HCT116 (cell line): ENCODE data around the gene SLC23A1. TPM values are rescaled to one million over a fixed set of nuclear protein-coding genes. Genes with fewer than 3 reads are reported as not detected.

Experiments
- ATAC-seq: fragments of 200-7000 bp; cut with Tn5 transposase; 2 replicates; pipeline ENCODE4 v1.9.1; 2020; ENCODE audit warnings: mild to moderate bottlenecking, moderate library complexity
- BruUV-seq: library from RNA; stranded (reverse); fragments of 400-500 nt; replicated peaks from 2 replicates; lab custom pipeline; 2021; lab: Mats Ljungman, UMichigan
- CTCF ChIA-PET: fragments of 300-600 bp; sonication (Branson Sonifier 250); formaldehyde crosslinking; loops from one replicate; lab custom pipeline; 2021; ENCODE audit warnings: antibody characterized with exemption; lab: Charles Lee
- POLR2A ChIA-PET: fragments of 300-600, 350-600 bp; sonication (Branson Sonifier 250); formaldehyde crosslinking; loops from one replicate; lab custom pipeline; 2021; ENCODE audit warnings: antibody characterized with exemption; lab: Charles Lee
- RAD21 ChIA-PET, 2 experiments: fragments of 300-600 bp; sonication (Branson Sonifier 250); formaldehyde crosslinking; loops; one replicate each; lab custom pipeline; 2023; ENCODE audit warnings: low total read pairs in 2 of 2; ENCODE audit not compliant: uncharacterized antibody in 2 of 2, unreplicated experiment in 2 of 2, low non-redundant PET in 1 of 2; lab: Charles Lee
- DNase-seq: peaks from one replicate; pipeline ENCODE4 v3.0.0-alpha.2; 2010; ENCODE audit warnings: low read depth, low spot score
- H2AFZ ChIP-seq: fragments of 200-600 bp; shearing (Covaris generic), sonication (generic); 2 replicates; pipeline ENCODE4 v1.6.1; 2017; ENCODE audit warnings: low read depth, mixed run types, mixed read lengths, antibody characterized with exemption, low read length; ENCODE audit not compliant: poor library complexity, severe bottlenecking
- H3K27ac ChIP-seq: 2 replicates; pipeline ENCODE4 v1.5.1; 2012; ENCODE audit warnings: low read depth, low read length
- H3K27me3 ChIP-seq: fragments of 200-600 bp; sonication (generic); 2 replicates; pipeline ENCODE4 v1.6.1; 2016; ENCODE audit warnings: mixed run types, low read length, mixed read lengths; ENCODE audit not compliant: insufficient read depth
- H3K36me3 ChIP-seq, 2 experiments: fragments of 200-500 bp in 1 of 2; fragments of 200-600 bp in 1 of 2; sonication (Bioruptor generic) in 1 of 2; sonication (generic) in 1 of 2; 2 replicates each; pipeline versions ENCODE4 v1.5.1 to v1.6.1; 2014 to 2016; ENCODE audit warnings: low read length in 2 of 2, inconsistent platforms in 1 of 2, mixed read lengths in 1 of 2, mixed run types in 1 of 2; ENCODE audit not compliant: insufficient read depth in 2 of 2, control insufficient read depth in 1 of 2
- H3K4me1 ChIP-seq, 2 experiments: fragments of 200-600 bp in 1 of 2; sonication (generic) in 1 of 2; 2 replicates each; pipeline versions ENCODE4 v1.5.1 to v1.6.1; 2012 to 2017; ENCODE audit warnings: low read length in 2 of 2, inconsistent platforms in 1 of 2, mild to moderate bottlenecking in 1 of 2, mixed read lengths in 1 of 2, mixed run types in 1 of 2, moderate library complexity in 1 of 2; ENCODE audit not compliant: insufficient read depth in 2 of 2, control insufficient read depth in 1 of 2
- H3K4me2 ChIP-seq: fragments of 200-600 bp; sonication (generic); 2 replicates; pipeline ENCODE4 v1.6.1; 2017; ENCODE audit warnings: mixed run types, low read length, mixed read lengths
- H3K4me3 ChIP-seq, 2 experiments: fragments of 200-600 bp in 1 of 2; sonication (generic) in 1 of 2; replicated peaks in 1 of 2; 2 replicates each; pipeline ENCODE4 v1.5.1; 2011 to 2016; ENCODE audit warnings: low read length in 2 of 2, control low read depth in 1 of 2, low read depth in 1 of 2, mild to moderate bottlenecking in 1 of 2, mixed read lengths in 1 of 2, mixed run types in 1 of 2
- H3K79me2 ChIP-seq: fragments of 200-600 bp; sonication (generic); 2 replicates; pipeline ENCODE4 v1.6.1; 2017; ENCODE audit warnings: mild to moderate bottlenecking, mixed run types, low read length, moderate library complexity, mixed read lengths; ENCODE audit not compliant: insufficient read depth
- H3K9ac ChIP-seq: fragments of 200-600 bp; sonication (generic); 2 replicates; pipeline ENCODE4 v1.6.1; 2016; ENCODE audit warnings: low read length, mixed read lengths
- H3K9me2 ChIP-seq: fragments of 200-600 bp; sonication (generic), shearing (Covaris generic); 2 replicates; pipeline ENCODE4 v1.6.1; 2017; ENCODE audit warnings: mixed run types, mild to moderate bottlenecking, moderate library complexity; ENCODE audit not compliant: insufficient read depth
- H3K9me3 ChIP-seq, 2 experiments: fragments of 200-500 bp in 1 of 2; fragments of 200-600 bp in 1 of 2; sonication (Bioruptor generic) in 1 of 2; sonication (generic) in 1 of 2; 2 replicates each; pipeline ENCODE4 v1.6.1; 2014 to 2017; ENCODE audit warnings: low read length in 2 of 2, mixed read lengths in 2 of 2, inconsistent platforms in 1 of 2, low read depth in 1 of 2, mild to moderate bottlenecking in 1 of 2, mixed run types in 1 of 2, moderate library complexity in 1 of 2; ENCODE audit not compliant: control insufficient read depth in 1 of 2, insufficient read depth in 1 of 2
- H4K20me1 ChIP-seq: fragments of 200-600 bp; sonication (generic), shearing (Covaris generic); 2 replicates; pipeline ENCODE4 v1.6.1; 2017; ENCODE audit warnings: mixed run types, mild to moderate bottlenecking, moderate library complexity; ENCODE audit not compliant: insufficient read depth
- ATF3 ChIP-seq: IDR thresholded peaks from 2 replicates; pipeline ENCODE4 v1.6.1; 2012
- POLR2A ChIP-seq: IDR thresholded peaks from 2 replicates; pipeline ENCODE4 v1.7.0; 2011; ENCODE audit warnings: borderline replicate concordance; ENCODE audit not compliant: insufficient read depth, insufficient read length; ENCODE audit errors: extremely low read depth
- SIN3A ChIP-seq: IDR thresholded peaks from 2 replicates; pipeline ENCODE4 v1.6.1; 2012; ENCODE audit warnings: low read depth
- SRF ChIP-seq: IDR thresholded peaks from 2 replicates; pipeline ENCODE4 v1.6.1; 2012; ENCODE audit warnings: low read depth
- TCF7L2 ChIP-seq: IDR thresholded peaks from 2 replicates; pipeline ENCODE4 v1.7.0; 2011; ENCODE audit warnings: borderline replicate concordance, inconsistent platforms; ENCODE audit not compliant: insufficient read depth, insufficient read length; ENCODE audit errors: extremely low read depth
- ZNF274 ChIP-seq: fragments of 200-500 bp; sonication (Bioruptor generic); IDR thresholded peaks from 2 replicates; pipeline ENCODE4 v1.6.1; 2014; ENCODE audit warnings: mild to moderate bottlenecking, low read depth, low read length, inconsistent platforms
- intact Hi-C: fragments of 100-400 bp; cut with micrococcal nuclease; formaldehyde crosslinking; loops from 2 replicates; pipeline ENCODE4 v1.10.0; 2022
- total RNA-seq: library from RNA; stranded (reverse); gene quantifications from one replicate; pipeline ENCODE4 v1.2.1, GENCODE V29; 2021; ENCODE audit not compliant: unreplicated experiment

SLC23A1 gene
- total RNA-seq, 1 experiment from 2014 or later = not detected

- intact Hi-C loops = loop anchor here (10.0 kb wide), 1 partner anchor 183 kb away; the partner anchor contains the start of gene SIL1
- TF ChIP-seq ZNF274 (no peak), SRF (no peak), ATF3 (no peak), SIN3A (no peak), TCF7L2 (no peak)
- TF ChIP-seq, all 23 proteins: peak for 0
These were observed 4.8 kb downstream of the SLC23A1 start for GRCh38 chr5:139378101-139378825.

GRCh38 chr5:139377226-139377625, 5.9 kb downstream of the SLC23A1 start:
- Histone ChIP-seq H3K4me2 (no peak overlapping the region), H4K20me1 (no peaks in the 10 kb centered on the region), H3K4me3 (no peak overlapping the region), H3K27me3 (no peaks in the 10 kb centered on the region), H3K9ac (no peak overlapping the region), H3K4me1 (peaks cover 24 to 25% of the 10 kb centered on the region in 2 experiments), H3K27ac (no peak overlapping the region), H2AFZ (no peak overlapping the region), H3K9me3 (no peaks in the 10 kb centered on the region), H3K79me2 (no peaks in the 10 kb centered on the region), H3K36me3 (0 out of 4 replicates have a peak, but pooled peaks cover 0 to under 1% of the 10 kb centered on the region in 2 experiments), H3K9me2 (no peaks in the 10 kb centered on the region)
- CTCF ChIA-PET = no interaction called here
- no TSS peak for BruUV-seq
- RAD21 ChIA-PET = no interaction called here
- intact Hi-C loops = loop anchor here (10.0 kb wide), 1 partner anchor 182 kb away; the partner anchor contains the start of gene SIL1
- TF ChIP-seq POLR2A (no peak), TCF7L2 (no peak)
- DNase-seq = no peak
- ATAC-seq = no peak
- POLR2A ChIA-PET = no interaction called here

More at GRCh38 chr5:139378101-139378825, 4.8 kb downstream of the SLC23A1 start:
- Histone ChIP-seq H3K4me3 (no peak overlapping the region), H3K9ac (no peak overlapping the region), H3K4me1 (peaks cover 15 to 16% of the 10 kb centered on the region in 2 experiments), H4K20me1 (no peaks in the 10 kb centered on the region), H3K79me2 (no peaks in the 10 kb centered on the region), H3K27me3 (no peaks in the 10 kb centered on the region), H3K36me3 (no peaks in the 10 kb centered on the region), H3K27ac (no peak overlapping the region), H3K9me3 (no peaks in the 10 kb centered on the region), H3K9me2 (no peaks in the 10 kb centered on the region), H3K4me2 (no peak overlapping the region), H2AFZ (no peak overlapping the region)
- ATAC-seq = no peak
- CTCF ChIA-PET = no interaction called here
- no peak for DNase-seq
- RAD21 ChIA-PET = no interaction called here
- POLR2A ChIA-PET = no interaction called here
- no TSS peak for BruUV-seq
